K562 (cell line): ENCODE measurements around the gene RPF1. TPM values are rescaled to one million over a fixed set of nuclear protein-coding genes. Genes with fewer than 3 reads are reported as not detected.

Experiments
- CGGBP1 ChIP-seq: fragments of 250-450 bp; sonication (Bioruptor Pico); IDR thresholded peaks from 2 replicates; pipeline ENCODE4 v1.9.0; 2021; ENCODE audit warnings: mild to moderate bottlenecking
- EP400 ChIP-seq: fragments of 450-650 bp; IDR thresholded peaks from 2 replicates; pipeline ENCODE4 v1.6.1; 2017; ENCODE audit warnings: antibody characterized with exemption, mild to moderate bottlenecking, moderate library complexity
- FOXM1 ChIP-seq, 2 experiments: fragments of 450-650 bp in 1 of 2; sonication (generic) in 1 of 2; formaldehyde crosslinking in 1 of 2; IDR thresholded peaks; 2 replicates each; pipeline versions ENCODE4 v1.6.1 to v1.9.0; 2017 to 2022; ENCODE audit warnings: low read depth in 2 of 2, mild to moderate bottlenecking in 2 of 2, missing genetic modification reagents in 1 of 2, moderate library complexity in 1 of 2
- GTF2B ChIP-seq: IDR thresholded peaks from 2 replicates; pipeline ENCODE4 v1.6.1; 2011; ENCODE audit not compliant: insufficient read length; ENCODE audit errors: extremely low read depth
- HCFC1 ChIP-seq: IDR thresholded peaks from 2 replicates; pipeline ENCODE4 v1.6.1; 2012; ENCODE audit warnings: low read depth, low read length, improper control_type of control experiment
- HDGF ChIP-seq: fragments of 450-650 bp; IDR thresholded peaks from 2 replicates; pipeline ENCODE4 v1.6.1; 2016
- KDM5B ChIP-seq: fragments of 200-600 bp; sonication (generic); IDR thresholded peaks from 2 replicates; pipeline ENCODE4 v1.6.1; 2012; ENCODE audit warnings: low read depth, mild to moderate bottlenecking, moderate library complexity, low read length, control low read depth, inconsistent platforms; ENCODE audit not compliant: insufficient replicate concordance
- NEUROD1 ChIP-seq: fragments of 150-350 bp; IDR thresholded peaks from 2 replicates; pipeline ENCODE4 v1.6.1; 2014; ENCODE audit warnings: borderline replicate concordance, low read length, low read depth; ENCODE audit not compliant: partially characterized antibody
- PHF21A ChIP-seq: fragments of 450-650 bp; IDR thresholded peaks from 2 replicates; pipeline ENCODE4 v1.6.1; 2017; ENCODE audit warnings: low read depth, borderline replicate concordance
- POLR3A ChIP-seq: IDR thresholded peaks from 2 replicates; pipeline ENCODE4 v1.6.1; 2011; ENCODE audit warnings: borderline replicate concordance, mild to moderate bottlenecking, moderate library complexity; ENCODE audit not compliant: insufficient read length, insufficient read depth; ENCODE audit errors: extremely low read depth
- RBM15 ChIP-seq: fragments of 200-400 bp; formaldehyde crosslinking; IDR thresholded peaks from 2 replicates; pipeline ENCODE4 v1.6.1; 2018; ENCODE audit warnings: mild to moderate bottlenecking, low read length, moderate library complexity; ENCODE audit not compliant: insufficient read depth
- RUNX1 ChIP-seq: sonication (generic); IDR thresholded peaks from 2 replicates; pipeline ENCODE4 v1.6.1; 2016; ENCODE audit warnings: antibody characterized with exemption, low read depth
- SUPT5H ChIP-seq: fragments of 450-650 bp; IDR thresholded peaks from 2 replicates; pipeline ENCODE4 v1.6.1; 2016
- TRIM24 ChIP-seq, 2 experiments: fragments of 450-650 bp; IDR thresholded peaks; 2 replicates each; pipeline ENCODE4 v1.6.1; 2016
- XRCC4 ChIP-seq: IDR thresholded peaks from one replicate; pipeline ENCODE4 v1.6.1; 2011; ENCODE audit not compliant: insufficient read depth, insufficient read length; ENCODE audit errors: extremely low read depth
- ZC3H8 ChIP-seq: fragments of 450-650 bp; IDR thresholded peaks from 2 replicates; pipeline ENCODE4 v1.6.1; 2017
- ZNF518B ChIP-seq: fragments of 250-450 bp; sonication (Bioruptor Pico); IDR thresholded peaks from 2 replicates; pipeline ENCODE4 v1.5.0; 2021; ENCODE audit warnings: mild to moderate bottlenecking, moderate library complexity
- ZNF583 ChIP-seq: fragments of 250-450 bp; sonication (Bioruptor Pico); IDR thresholded peaks from 2 replicates; pipeline ENCODE4 v1.4.0; 2020
- polyA plus RNA-seq, 8 experiments: library from polyadenylated mRNA; depleted of rRNA in 4 of 8; stranded (reverse) in 5 of 8; unstranded in 3 of 8; fragments of >200 nt; fragmentation: Nextera tagmentation in 2 of 8; fragmentation: Illumina TruSeq in 1 of 8; extraction: Ambion mirVana in 2 of 8; extraction: Trizol in 1 of 8; gene quantifications; 2 replicates each; pipeline versions ENCODE4 v1.2.1 to v1.2.3, GENCODE V29; 2011 to 2014; ENCODE audit warnings: inconsistent platforms in 1 of 8, missing spikeins in 1 of 8
- total RNA-seq, 7 experiments: library from RNA; depleted of rRNA in 6 of 7; stranded (reverse); fragments of >200 nt in 6 of 7; fragmentation: Illumina TruSeq in 2 of 7; extraction: Trizol in 2 of 7; gene quantifications; 2 replicates each; pipeline versions ENCODE4 v1.2.1 to v1.2.3, GENCODE V29; 2011 to 2021; ENCODE audit warnings: low replicate concordance in 1 of 7
- TF ChIP-seq, protein P1 (sequence below), 3 experiments: fragments of 200-800 bp in 1 of 3; sonication (Bioruptor generic) in 1 of 3; sonication (generic) in 1 of 3; formaldehyde crosslinking in 1 of 3; IDR thresholded peaks; 2 replicates each; pipeline versions ENCODE4 v1.6.1 to v1.8.0; 2016 to 2022; ENCODE audit warnings: mild to moderate bottlenecking in 2 of 3, missing compliant biosample characterization in 2 of 3, missing genetic modification characterization in 2 of 3, missing genetic modification reagents in 1 of 3

The RPF1 gene
- total and polyA plus RNA-seq, 9 of the 15 experiments (the other 6 are each of a cell fraction or from before 2014, with no cell fraction given), result 52.4 to 156 (median 90.2) TPM

DNA sequence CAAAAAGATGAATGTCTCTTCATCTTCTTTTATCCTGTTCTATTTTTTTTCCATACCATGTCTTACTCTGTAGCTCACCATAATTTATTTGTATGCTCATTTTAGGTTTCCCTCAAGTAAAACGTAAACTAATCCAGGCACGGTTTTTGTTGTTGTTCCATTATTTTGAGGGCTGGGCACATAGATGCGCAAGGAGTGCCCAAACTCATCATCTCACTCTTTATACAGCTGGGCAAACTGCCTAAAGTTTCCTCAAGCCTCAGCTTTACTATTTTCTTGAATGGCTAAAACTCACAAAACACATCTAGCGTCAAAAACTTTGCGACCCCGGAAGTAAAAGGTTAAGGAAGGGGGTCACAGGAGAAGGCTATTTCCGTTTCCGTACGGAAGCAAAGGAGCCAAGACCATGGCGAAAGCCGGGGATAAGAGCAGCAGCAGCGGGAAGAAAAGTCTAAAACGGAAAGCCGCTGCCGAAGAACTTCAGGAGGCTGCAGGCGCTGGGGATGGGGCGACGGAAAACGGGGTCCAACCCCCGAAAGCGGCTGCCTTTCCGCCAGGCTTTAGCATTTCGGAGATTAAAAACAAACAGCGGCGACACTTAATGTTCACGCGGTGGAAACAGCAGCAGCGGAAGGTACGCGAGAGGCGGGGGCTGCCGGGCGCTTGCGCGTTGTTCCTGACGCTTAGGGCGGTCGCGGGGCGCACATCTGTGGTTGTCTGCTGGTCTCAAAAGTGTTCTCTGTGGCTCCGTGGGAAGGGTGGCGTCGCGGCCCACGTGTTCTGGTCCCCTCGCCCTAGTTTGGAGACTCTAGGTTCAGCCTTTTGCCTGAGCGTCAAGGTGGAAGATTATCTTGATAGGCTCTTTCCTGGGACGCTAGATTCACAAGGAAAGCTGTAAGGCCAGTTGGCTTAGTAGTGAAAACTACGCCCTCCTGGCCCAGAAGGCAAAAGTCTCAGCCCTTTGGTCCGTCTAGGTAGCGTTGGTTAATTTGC lies at the start of gene RPF1 (continued):
- TF ChIP-seq ZNF518B (CRISPR knock-in tag) (no peak; the same call in 1 of the 2 replicates), GTF2B (no peak), SUPT5H (peak; percentile 95), EP400 (peak; percentile 94), XRCC4 (no peak), CGGBP1 (no peak), TRIM24 (IDR thresholded peaks at IDR 0.05) (no peak; a peak in 1 of 4 replicates), PHF21A (no peak), HDGF (no peak), RBM15 (no peak), HCFC1 (peak; percentile 71), ZC3H8 (no peak), FOXM1 (IDR thresholded peaks at IDR 0.05; ENCODE audit: low read depth) (peak; percentile 65), FOXM1 (CRISPR knock-in tag; IDR thresholded peaks at IDR 0.05; ENCODE audit: low read depth) (no peak), RUNX1 (no peak), ZNF583 (0 out of 2 replicates have a peak, but pooled peaks have one; percentile 21), KDM5B (peak; percentile 45), NEUROD1 (peak; percentile 50), POLR3A (no peak)
- TF ChIP-seq, protein P1, sequence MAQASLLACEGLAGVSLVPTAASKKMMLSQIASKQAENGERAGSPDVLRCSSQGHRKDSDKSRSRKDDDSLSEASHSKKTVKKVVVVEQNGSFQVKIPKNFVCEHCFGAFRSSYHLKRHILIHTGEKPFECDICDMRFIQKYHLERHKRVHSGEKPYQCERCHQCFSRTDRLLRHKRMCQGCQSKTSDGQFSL (CRISPR knock-in tag; IDR thresholded peaks at IDR 0.05), result no peak
- TF ChIP-seq, protein P1 (tag; IDR thresholded peaks at IDR 0.05), result 0 out of 4 replicates have a peak, but pooled peaks of 1 of the 2 experiments have one; percentile 36
